Forelimb muscle (tissue), 1 donor: ENCODE results near the gene KRT79. TPM values are rescaled to one million over a fixed set of nuclear protein-coding genes. Genes with fewer than 3 reads are reported as not detected.

Source experiments
- DNase-seq: peaks from one replicate; pipeline ENCODE4 v3.0.0-alpha.2; 2013; ENCODE audit warnings: low read depth
- polyA plus RNA-seq: library from polyadenylated mRNA; unstranded; fragments of 120-200 nt; gene quantifications from one replicate; pipeline ENCODE4 v1.2.1, GENCODE V29; 2013; ENCODE audit not compliant: insufficient read length

The KRT79 gene
- polyA plus RNA-seq, 1 donor, result not detected

- DNase-seq, result no peak
These were observed 1.3 kb upstream of the KRT79 start for GRCh38 chr12:52835271-52836041.

- DNase-seq, result no peak
These were observed 553 bp upstream of the KRT79 start for GRCh38 chr12:52834727-52835001.

GRCh38 chr12:52832985-52833905 lies 866 bp downstream of the KRT79 start:
- DNase-seq, result no peak

GRCh38 chr12:52832451-52832850 lies 1.7 kb downstream of the KRT79 start:
- DNase-seq, result no peak

GRCh38 chr12:52831251-52831650 lies 2.9 kb downstream of the KRT79 start:
- DNase-seq, result no peak

- DNase-seq, result no peak
These were observed 3.9 kb downstream of the KRT79 start for GRCh38 chr12:52829986-52830770.

- DNase-seq, result no peak
These were observed 5.5 kb downstream of the KRT79 start for GRCh38 chr12:52828591-52829021.

- DNase-seq, result no peak
These were observed 6.0 kb downstream of the KRT79 start for GRCh38 chr12:52828156-52828555.

- DNase-seq, result no peak
These were observed 6.5 kb downstream of the KRT79 start for GRCh38 chr12:52827499-52828090.

- DNase-seq, result no peak
These were observed 7.3 kb downstream of the KRT79 start for GRCh38 chr12:52826611-52827498.

- no peak for DNase-seq
These were observed 8.2 kb downstream of the KRT79 start for GRCh38 chr12:52825961-52826360.

- no peak for DNase-seq
These were observed 9.2 kb downstream of the KRT79 start for GRCh38 chr12:52824741-52825410.

- no peak for DNase-seq
These were observed 10.2 kb downstream of the KRT79 start for GRCh38 chr12:52823761-52824450.

GRCh38 chr12:52822771-52823510 lies 11.2 kb downstream of the KRT79 start:
- DNase-seq, result no peak

GRCh38 chr12:52821826-52822660 lies 12.1 kb downstream of the KRT79 start:
- no peak for DNase-seq

GRCh38 chr12:52821071-52821730 lies 12.9 kb downstream of the KRT79 start:
- no peak for DNase-seq

- no peak for DNase-seq
These were observed 13.6 kb downstream of the KRT79 start for GRCh38 chr12:52820521-52820920.
